Left cardiac atrium (tissue), 2 donors: ENCODE measurements around the gene THOC3. TPM values are rescaled to one million over a fixed set of nuclear protein-coding genes. Genes with fewer than 3 reads are reported as not detected.

ENCODE experiments used
- total RNA-seq, 2 donors: library from RNA; stranded (reverse); fragmentation: NEBNext Ultra II Directional; extraction: Animal tissue kit (Norgen Biotek cat#: 25700); gene quantifications; one replicate each; pipeline ENCODE4 v1.2.1, GENCODE V29; 2021
- donor health status: DM: no; HTN: yes; CAD: no; lungs with severe emphysema.
- donor health status: DM: yes; HTN: yes; CAD: no.

THOC3 gene
- total RNA-seq, 2 donors from 2014 or later = 7.9 to 14.3 TPM

Other genes with a start within 250 kb of the THOC3 start
- not detected for gene CPLX2, start 96.7 kb downstream of the THOC3 start, total RNA-seq